Limb (tissue), 2 donors: ENCODE results near the gene HCK.

ENCODE experiments used
- DNase-seq, 2 donors: peaks; one replicate each; pipeline ENCODE4 v3.0.0-alpha.2; 2016; ENCODE audit errors: extremely low spot score in 2 of 2

The HCK gene

DNA sequence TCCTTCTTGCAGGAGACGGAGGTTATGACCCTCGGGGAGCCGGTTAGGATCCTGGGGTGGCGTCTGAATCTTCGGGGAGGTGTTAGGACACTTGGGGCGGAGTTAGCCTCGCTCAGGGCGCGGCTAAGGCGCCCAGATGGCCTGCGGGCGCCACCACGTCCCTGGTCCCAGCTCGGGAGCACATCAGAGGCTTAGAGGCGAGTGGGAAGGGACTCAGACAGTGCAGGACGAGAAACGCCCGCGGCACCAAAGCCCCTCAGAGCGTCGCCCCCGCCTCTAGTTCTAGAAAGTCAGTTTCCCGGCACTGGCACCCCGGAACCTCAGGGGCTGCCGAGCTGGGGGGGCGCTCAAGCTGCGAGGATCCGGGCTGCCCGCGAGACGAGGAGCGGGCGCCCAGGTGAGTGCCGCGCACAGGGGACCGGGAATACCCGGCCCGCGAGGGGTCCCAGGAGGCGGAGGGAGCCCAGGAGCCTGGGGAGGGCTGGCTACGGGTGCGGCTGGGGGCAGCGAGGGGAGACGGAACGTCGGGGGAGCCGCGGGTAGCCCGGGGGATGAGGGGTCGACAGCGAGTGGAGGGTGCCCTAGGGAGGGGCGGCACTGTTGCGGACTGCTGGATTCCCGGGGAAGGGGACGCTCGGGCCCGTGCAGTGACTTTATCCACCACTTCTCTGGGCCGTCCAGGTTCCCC is at the start of gene HCK:
TSS of gene HCK (plus strand) at position 153 of the 688 bp plus-strand sequence.
- no peak for DNase-seq

DNA sequence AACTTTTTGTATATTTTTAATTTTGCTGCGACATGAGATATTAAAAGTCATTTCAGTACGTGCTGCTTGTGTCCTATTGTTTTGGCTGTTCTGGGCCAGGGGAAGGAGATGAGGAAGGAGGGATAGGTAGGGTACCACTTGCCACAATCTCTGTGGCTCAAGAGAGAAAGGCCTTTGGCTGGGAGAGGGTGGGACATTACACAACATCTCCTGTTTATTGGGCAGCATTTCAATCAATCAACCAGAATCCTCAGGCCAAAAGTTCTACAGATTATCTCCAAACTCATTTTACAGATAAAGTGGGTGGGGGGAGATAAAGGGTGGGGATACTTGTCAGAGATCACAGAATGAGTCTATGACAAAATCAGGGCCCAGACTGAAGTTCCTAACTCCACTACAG is 48.7 kb upstream of the HCK start:
- DNase-seq: no peak

- no peak for DNase-seq
These were observed 47.1 kb upstream of the HCK start for GRCh38 chr20:32004963-32005362.

DNA sequence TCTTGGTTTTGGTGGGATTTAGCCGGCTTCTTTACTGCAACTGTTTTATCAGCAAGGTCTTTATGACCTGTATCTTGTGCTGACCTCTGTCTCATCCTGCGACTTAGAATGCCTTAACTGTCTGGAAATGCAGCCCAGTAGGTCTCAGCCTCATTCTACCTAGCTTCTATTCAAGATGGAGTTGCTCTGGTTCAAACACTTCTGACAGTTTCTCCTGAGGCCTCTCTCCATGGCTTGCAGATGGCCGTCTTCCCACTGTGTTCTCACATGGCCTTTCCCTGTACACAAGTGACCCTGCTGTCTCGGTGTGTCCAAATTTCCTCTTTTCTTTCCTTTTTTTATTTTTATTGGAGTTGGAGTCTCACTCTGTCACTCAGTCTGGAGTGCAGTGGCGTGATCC is 46.0 kb upstream of the HCK start:
- DNase-seq: no peak

DNA sequence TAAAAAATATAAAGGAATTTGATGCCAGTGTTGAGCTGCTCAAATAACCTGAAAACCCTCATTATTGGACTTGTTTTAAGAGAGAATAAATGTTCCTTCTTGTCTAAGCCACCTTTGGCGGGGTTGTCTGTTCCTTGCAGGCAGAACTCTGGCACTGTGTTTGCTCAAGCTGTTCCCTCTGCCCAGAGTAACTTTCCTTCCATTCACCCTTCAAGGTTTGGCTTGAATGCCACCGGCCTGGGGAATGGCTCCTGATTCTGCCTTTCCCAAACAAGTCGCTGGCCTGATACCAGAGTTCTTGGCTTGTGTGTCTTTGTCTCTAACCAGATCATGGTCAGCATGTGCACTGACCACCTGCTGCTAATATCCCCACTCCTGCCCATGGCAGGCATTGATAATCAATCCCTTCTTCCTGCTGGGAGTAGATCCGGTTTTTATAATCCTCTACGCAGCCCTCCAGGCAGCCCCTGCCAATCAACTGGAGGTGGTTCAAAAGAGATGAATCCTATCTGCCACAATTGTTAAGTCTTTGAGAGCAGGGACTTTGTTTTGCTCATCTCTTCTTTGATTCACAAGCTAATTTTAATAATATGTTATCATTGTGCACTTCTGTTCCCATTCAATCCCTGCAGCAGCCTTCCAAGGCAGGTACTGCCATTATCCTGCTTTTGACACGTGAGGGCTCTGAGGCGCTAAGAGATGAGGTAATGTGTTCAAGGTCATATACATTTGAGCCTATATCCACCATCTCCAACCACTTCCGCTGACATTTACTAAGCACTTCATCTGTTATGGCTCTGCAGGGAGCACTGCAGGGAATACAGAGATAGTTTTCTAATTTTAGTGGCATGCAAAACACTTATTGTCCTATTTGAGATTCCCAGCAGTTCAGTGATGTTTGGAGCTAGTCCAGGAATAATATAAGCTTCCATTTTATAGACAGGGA is 44.9 kb upstream of the HCK start:
- no peak for DNase-seq

DNA sequence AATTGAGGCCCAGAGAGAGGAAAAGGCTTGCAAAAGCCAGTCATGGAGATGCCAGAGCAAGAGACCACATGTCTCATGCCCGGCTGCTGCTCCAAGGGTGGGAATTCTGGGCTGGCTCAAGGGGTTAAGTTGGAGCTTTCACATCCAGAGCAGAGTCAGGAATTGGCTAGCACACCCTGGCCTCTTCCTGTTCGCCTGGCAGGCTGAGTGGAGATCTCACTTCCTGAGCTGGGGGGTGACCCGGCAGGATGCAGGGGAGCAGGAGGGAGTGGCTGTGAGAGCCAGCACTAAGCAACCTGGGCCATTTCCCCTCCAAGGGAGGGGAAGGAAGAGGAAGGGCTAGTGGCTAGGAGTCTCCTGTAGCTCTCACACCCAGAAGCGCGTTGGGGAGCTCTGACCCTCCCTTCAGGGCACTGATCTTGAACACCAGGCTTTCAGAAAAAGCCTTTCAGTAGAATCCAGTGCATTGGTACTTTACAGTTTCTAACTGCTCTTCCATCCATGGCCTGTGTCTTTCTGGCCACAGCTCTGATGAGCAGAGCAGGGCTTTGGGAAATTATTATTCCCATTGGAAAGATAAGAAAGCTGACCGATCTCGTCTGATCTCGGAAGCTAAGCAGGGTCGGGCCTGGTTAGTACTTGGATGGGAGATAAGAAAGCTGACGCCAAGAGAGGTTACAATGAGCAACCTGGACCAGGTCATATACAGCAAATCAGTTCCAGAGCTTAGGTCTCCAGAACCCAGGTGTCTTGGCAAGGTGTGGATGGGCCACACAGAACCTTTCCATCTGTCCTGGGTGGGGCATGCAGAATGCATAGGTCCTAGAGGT is 44.0 kb upstream of the HCK start:
- DNase-seq: no peak

DNA sequence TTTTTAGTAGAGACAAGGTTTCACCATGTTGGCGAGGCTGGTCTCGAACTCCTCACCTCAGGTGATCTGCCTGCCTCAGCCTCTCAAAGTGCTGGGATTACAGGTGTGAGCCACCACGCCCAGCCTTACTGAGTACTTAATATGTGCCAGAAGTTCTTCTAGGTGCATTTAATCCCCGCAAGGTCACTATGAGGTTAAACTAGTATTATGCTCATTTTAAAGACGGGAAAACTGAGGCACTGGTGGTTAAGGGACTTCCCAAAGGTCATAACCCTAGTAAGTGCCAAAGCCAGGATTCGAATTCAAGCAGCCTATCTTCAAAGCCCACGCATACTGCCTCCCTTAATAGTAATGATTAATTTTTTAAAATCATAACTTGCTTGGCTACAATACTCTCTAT is 42.5 kb upstream of the HCK start:
- no peak for DNase-seq

DNA sequence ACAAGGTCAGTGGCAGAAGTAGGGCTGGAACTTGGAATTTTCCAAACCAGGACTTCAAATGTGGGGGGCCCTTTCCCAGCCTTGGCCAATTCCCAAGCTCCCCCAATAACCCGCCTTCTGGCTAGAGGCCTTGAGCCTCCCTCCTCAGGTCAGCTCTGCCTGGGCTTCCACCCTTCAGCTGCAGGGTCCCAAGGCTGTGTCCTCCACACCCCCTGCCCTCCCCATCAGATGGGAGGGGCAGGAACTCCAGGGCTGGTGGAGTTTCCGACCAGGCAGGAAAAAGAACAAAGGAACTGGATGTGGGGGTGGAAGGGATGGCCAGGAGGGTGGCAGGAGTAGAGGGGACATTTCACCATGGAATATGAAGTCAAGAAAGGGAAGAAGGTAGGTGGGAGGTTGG is 41.9 kb upstream of the HCK start, which contains the start of gene CCM2L:
TSS of gene CCM2L (plus strand) at position 338 of the 400 bp plus-strand sequence. CDS start at position 355, 17 bp downstream.
- DNase-seq: no peak

DNA sequence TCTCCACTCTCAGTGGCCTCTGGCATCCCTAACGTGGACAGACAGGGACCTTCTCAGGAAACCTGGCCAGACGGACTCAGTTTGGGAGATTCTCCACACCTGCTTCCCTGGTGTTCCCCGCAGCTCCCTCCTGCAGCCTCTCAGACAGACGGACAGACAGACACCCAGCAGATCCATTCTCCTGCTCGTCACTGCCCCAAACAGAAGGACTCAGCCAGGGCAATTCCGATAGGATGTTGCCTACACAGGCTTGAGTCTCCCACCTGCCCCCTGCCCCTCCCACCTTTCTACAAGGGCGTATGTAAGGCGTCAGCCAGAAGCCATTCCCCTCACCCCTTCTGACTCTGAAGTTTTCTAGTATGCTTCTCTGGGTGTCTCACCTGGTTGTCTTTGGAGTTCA is 41.4 kb upstream of the HCK start:
- no peak for DNase-seq

DNA sequence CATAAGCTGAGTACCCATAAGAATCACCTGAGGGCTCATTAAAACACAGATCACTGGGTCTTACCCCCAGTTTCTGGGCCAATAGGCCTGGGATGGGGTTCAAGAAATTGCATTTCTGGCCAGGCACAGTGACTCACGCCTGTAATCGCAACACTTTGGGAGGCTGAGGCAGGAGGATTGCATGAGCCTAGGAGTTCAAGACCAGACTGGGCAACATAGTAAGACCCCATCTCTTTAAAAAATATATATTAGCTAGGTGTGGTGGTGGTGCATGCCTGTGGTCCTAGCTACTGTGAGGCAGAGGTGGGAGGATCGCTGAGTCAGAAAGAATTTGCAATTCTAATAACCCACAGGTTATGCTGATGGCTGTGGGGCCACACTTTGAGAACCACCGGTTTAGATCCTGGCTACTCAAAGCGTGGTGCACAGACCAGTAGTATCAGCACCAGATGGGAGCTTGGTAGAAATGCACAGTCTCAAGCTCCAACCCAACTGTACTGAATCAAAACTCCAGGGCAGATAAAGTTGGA is 39.8 kb upstream of the HCK start:
- no peak for DNase-seq

DNA sequence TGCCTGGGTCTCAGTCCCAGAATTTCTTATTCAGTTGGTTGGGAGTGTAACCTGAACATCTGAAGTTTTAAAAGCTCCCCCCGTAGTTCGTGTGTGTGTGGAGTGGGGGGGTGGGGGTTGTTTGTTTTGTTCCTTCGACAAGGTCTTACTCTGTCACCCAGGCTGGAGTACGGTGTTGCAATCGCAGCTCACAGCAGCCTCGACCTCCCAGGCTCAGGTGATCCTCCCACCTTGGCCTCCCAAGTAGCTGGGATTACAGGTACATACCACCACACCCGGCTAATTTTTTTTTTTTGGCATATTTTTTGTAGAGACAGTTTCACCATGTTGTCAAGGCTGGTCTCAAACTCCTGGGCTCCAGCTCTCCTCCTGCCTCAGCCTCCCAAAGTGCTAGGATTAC is 38.7 kb upstream of the HCK start:
- DNase-seq: no peak

DNA sequence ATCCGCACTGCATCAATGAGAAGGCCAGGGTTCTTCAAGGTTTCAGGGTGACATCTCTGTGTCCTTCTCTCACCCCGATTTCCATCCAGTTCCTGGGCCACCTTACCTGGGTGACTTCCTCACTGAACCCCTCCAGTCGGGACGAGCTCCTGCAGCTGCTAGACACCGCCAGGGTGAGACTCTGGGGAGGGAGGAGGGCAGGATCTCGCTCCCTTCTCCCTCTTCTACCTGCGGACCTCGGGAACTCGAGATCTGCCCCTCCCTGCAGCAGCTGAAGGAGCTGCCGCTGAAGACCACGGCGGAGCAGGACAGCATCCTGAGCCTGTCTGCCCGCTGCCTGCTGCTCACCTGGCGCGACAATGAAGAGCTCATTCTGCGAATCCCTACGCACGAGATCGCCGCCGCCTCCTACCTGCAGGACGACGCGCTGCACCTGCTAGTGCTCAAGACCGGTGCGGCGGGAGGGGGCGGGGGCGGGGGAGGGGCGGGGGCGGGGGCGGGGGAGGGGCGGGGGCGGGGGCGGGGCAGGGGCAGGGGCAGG is 34.3 kb upstream of the HCK start:
- no peak for DNase-seq

DNA sequence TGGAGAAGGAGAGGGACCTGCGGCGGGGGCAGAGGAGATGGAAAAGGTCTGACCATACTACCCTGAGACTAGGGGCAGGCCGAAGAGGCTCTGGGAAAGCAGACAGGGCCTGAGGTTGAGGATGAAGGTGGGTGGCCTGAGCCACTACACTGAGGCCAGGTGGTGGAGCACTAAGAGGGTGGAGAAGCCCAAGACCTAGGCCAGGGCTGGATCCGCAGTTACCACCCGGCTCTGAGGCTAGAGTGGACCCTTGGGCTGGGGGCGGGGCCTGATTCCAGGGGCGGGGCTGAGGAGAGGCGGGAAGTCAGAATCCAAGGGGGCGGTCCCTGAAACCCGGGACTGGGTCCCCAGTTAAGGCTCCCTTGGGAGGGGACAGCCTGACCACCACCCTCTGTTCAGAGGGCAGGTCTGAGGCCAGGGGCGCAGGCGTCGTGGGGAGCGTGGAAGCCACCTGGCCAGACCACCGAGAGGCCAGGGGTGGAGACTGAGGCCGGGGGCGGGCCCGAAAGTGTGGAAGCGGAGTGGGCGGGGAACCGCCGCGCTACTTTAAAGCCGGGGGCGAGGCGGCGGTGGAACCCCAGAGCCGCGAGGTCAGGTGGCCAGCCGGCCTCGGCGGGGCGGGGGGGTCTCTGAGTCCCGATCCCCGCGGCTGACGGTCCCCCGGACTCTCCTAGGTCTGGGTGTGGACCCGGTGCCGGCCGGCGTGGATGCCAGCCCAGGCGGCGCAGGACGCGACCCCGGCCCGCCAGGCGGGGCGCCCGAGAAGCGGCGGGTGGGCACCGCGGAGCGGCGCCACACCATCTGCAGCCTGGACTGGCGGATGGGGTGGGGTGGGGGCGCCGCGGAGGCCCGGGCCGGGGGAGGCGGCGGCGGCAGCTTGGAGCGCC is 33.5 kb upstream of the HCK start:
- DNase-seq: peak; percentile 8 to 83

DNA sequence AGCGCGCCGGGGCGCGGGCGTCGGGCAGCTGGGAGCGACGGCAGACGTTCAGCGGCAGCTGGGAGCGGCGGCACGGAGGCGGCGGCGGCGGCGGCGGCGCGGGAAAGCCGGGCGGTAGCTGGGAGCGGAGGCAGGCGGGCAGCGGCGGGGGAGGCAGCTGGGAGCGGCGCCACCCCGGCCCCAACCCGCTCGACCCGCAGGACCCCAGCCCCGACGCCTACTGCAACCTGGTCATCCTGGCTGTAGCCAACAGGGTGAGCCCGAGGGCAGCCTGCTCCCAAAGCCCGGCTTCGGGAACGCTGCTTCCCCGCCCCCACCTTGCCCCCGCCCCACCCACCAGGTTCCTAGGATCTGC is 32.9 kb upstream of the HCK start:
- no peak for DNase-seq

- no peak for DNase-seq
These were observed 32.2 kb upstream of the HCK start for GRCh38 chr20:32019563-32020463.

GRCh38 chr20:32021091-32021490 is 31.0 kb upstream of the HCK start:
- no peak for DNase-seq

DNA sequence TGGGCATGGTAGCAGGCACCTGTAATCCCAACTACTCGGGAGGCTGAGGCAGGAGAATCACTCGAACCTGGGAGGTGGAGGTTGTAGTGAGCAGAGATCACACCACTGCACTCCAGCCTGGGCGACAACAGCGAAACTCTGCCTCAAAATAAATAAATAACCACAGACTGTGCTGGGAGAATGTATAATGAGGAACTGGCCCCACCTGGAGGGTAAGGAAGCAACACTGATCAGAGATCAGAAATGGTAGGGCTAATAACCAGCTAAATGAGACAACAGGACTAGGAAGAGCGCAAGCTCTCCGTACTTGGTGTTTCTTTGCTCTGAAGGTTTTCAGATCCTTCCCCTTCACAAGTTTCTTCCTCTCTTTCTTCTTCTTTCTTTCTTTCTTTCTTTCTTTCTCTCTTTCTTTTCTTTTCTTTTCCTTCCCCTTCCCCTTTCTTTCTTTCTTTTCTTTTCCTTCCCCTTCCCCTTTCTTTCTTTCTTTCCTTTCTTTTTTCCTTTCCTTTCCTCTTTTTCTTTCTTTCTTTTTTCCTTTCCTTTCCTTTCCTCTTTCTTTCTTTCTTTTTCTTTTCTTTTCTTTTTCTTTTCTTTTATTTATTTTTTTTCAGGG is 27.3 kb upstream of the HCK start:
- no peak for DNase-seq

DNA sequence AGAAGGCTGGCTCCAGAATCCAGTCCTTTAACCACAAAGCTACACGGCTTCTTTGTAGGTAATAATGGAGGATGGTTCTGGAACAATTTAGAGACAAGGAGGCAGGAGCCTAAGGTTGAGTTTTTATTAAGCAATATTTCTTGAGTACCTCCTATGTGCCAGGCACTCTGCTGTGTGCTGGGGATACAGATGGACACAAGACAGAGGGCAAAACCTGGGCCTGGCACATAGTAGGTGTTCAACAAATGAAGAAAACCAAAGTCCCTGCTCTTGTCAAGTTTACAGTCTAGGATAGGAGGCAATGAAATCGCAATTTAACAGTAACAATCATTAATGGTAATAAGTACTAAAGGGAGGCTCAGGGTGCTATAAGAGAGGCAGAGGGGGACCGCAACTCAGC is 24.4 kb upstream of the HCK start:
- no peak for DNase-seq
